Measurements from ENCODE around the gene CD47.

The CD47 gene

DNA sequence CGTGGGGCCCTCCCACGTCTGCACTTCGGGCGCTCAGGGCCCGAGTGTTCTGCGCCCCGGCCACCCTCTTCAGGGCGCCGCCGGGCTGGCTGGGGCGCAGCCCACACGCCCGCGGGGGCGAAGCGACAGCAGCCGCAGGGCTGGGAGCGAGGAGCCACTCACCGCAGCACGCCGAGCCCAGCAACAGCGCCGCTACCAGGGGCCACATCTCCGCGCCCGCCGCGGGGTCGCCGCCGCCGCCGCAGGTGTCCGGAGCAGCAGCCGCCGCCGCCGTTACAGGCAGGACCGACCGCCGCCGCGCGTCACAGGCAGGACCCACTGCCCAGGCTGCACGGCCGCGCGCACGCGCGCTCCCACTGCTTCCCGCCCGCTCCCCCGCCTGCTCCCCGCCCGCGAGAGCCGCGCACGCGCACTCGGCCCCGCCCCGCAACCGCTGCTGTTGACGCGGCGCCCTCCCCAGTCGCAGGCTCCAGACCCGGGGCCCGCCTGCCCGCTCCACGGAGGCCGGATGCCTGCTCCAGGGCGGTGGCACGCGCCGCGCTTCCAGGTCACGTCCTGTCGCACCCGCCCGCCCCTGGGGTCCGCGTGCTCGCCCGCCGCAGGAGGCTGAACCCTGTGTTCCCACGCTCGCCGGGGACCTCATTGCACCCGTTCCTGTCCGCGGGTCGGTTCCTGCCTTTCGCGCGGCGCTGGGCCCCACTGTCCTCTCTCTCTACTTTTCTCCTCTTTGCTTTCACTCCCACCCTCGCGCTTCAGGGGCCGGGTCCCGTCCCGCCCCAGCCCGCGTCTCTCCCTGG lies at the start of gene CD47:
TSS of gene CD47 (minus strand) at position 331 of the 797 bp plus-strand sequence. CDS start at position 208, 123 bp downstream.
- DNase-seq = peak; percentile 86 to 94 (median 93)

DNA sequence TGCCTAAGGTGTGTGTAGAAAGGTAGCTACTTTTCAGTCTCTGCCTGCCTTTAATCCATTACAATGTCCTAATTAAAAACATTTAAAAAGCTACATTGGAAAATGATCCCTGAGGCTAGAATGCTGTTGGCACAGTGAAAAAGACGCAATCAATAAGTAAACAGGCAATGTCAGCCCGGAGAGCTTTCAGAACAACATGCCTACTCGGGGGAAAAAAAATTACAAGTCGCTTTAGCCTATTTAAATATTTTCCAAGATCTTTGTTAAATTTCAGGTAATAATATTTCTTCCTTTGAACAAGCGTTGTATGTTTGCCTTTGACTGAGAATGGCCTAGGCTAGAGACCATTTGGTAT lies 46.6 kb upstream of the CD47 start:
- DNase-seq = peak in 2 of 3 experiments; percentile 59 to 88

DNA sequence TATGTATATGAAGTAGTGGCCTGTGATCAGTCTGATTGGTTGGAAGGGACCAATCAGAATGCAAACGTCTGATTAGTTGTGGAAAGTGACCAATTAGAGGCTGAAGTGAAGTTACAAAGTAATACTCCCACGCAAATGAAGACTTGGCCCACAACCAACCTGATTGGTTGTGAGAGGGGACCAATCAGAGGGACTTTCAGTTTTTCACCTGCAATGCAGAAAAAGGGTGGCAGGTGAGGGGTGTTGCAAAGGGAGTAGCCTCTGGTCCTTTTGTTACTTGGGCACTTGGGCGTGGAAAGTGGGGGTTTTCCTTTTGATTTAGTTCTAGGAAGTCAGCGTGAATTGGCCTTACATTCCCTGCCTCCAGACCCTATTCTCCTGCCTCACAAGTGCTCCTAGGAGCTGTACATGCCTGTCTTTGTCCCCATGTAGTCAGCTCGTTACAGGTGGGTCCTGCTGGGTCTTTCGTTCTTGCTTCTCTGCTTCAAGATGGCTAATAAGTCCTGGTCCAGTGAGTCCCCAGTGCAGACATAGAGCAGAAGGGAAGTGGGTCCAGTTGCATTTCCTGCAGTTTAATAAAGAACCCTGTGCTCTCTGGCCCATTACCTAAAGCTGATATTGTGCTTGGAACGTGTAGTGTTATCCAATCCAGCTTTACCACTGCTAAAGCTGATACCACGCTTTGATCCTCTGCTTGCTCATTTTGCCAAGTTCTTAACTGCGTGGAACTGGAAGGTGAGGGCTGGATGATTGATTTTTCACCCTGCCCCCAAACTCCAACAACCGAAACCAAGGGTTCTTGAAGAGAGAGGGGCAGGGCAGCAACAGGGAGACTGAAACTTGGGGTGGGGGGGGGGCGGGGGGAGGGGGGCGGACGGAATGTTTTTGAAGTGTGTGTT lies 46.0 kb upstream of the CD47 start:
- peak; percentile 26 to 88 (median 62) for DNase-seq

DNA sequence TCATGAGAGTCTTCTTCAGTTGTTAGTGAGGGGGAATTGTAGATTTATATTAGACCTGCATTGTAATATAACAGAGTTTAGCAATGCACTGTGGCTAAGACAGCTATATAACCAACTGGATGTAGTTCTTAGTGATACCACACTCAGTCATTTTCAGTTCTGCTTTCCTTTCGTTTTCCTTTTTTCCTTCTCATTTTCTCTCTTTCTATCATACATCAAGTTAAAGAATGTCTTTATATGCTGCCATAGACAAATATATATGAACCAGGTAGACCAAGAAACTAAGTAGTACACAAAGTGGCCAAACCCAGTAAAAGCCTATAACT lies 43.7 kb upstream of the CD47 start:
- no peak for DNase-seq

- DNase-seq = no peak
Measured at GRCh38 chr3:108133858-108134554, 43.2 kb upstream of the CD47 start.

- no peak for DNase-seq
Measured at GRCh38 chr3:108133048-108133369, 42.2 kb upstream of the CD47 start.

GRCh38 chr3:108131475-108132134 lies 40.8 kb upstream of the CD47 start:
- DNase-seq = no peak

DNA sequence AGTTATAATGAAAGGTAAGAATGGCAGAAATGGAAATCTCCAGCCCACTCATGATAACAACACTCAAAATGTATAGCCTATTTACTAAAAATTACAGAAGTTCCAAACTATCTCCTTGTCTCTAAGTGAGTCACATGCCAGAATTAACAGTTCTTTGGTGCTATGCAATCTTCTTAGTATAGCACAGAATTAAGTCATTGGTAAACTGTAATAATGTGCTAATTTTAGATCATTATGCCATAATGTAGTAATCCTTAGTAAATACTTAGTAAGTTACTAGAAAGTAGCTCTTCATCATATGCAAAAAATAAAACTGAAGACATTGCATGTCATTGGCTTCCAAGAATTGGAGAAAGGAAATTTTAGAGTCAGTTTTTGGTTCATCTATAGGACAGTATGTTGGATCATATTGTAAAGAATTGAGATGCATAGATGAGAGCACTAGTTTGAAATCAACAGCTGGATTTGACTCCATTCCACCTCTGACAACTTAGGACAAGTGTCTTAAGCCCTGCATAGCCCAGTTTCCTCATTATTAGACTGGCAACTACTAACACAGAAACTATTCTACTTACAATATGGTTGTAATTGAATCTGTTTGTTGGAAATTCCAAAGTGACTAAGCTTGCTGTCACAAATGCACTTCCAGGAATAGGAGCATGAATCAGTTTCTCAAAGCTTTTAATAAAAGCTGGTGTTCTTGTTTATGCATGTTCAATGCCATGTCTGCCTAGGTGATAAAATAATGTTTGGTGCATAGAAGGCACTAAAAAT lies 40.1 kb upstream of the CD47 start:
- no peak for DNase-seq

DNA sequence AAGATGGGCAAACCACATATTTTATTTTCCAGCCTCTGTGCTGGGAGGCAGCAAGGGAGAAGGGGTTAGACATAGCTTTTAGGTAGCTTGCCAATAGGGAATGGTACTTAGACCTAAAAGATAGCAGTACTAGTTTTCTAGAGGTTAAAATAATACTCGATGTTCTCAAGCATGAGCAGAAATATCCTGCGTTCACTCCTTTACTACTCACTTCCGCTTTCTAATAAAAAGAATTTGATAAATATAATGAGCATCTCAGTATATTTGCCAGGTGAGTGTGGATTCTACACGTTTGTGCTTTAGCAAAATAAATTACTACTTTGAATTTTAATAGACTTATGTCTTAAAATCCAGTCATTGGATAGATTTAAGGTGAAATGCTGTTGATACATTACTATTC lies 39.4 kb upstream of the CD47 start:
- no peak for DNase-seq

- peak in 1 of 3 experiments; percentile 27 for DNase-seq
Measured at GRCh38 chr3:108127301-108127988, 36.6 kb upstream of the CD47 start.

GRCh38 chr3:108126348-108126747 lies 35.5 kb upstream of the CD47 start:
- DNase-seq = no peak

DNA sequence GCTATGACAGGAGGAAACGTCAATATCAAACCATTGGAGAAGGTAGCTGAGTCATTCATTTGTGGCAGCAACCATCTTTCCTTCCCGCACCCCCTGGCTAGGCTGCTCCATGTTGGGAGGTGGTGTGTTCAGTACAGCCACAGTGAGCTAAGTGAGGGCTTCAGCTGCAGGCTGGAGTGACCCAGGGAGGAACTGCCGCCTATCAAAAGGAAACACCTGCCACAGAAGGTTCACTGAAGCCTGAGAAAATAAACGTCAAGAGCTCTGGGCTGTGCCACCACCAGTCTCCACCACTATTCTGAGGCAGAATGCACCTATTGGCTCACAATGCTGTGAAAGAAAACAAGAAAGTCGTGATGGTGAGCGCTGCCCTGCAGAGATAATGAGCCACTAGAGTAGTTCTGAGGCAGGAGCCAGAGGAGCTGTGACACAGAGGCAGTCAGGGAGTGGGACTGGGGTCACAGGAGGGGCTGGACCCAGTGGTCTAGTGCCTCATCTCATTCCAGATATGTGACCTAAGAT lies 34.8 kb upstream of the CD47 start:
- peak; percentile 80 to 99 (median 95) for DNase-seq

DNA sequence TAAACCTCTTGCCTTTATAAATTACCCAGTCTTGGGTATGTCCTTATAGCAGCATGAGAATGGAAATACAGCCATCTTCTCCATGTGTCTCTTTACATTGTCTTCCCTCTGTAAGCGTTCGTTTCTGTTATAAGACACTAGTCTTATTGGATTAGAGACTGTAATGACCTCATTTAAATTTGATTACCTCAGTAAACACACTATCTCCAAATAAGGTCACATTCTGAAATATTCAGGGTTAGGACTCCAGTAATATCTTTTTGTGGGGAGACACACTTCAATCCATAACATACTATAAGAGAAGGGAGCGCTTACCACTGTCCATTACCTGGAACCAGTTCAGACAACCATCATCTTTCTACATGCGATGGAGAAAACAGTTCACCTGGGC lies 34.3 kb upstream of the CD47 start:
- DNase-seq = no peak

- peak in 2 of 3 experiments; percentile 54 to 80 for DNase-seq
Measured at GRCh38 chr3:108124337-108125152, 33.7 kb upstream of the CD47 start.

DNA sequence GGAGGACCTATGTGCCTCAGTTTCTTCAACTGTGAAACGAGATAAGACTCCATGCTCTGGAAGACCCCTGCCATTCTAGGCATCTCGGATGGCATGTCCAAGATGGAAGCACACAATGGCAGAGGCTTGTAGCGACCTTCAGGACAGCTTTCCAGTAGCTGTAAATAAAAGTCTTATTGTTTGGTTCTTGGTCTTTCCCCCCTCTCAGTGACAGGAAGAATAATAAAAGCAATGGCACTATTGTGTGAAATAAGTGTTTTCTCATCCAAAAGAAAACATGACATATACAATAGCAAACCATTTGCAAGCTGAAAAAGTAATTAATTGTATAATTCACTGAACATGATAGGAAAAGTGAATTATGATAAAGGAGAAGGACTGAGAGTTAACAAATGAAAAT lies 32.5 kb upstream of the CD47 start:
- no peak for DNase-seq

DNA sequence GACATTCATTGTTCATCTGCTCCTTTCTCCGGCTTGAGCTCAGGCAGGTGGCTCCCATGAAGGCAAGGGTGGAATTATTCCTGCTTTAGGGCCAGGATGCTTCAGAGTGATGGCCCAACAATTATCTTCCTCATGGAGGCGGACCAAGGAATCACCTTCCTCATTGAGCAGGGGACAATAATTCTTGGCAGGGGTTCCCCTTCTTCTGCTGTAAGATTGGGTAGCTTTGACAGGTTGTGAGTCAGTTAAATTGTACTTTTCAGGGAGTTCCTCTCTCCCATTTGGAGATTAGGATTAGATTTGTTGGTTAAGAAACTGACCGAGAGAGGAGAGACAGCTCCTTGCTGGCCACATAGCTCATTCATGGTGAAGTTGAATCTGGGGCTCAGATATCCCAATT lies 31.4 kb upstream of the CD47 start:
- DNase-seq = peak in 2 of 3 experiments; percentile 83 to 96

- DNase-seq = no peak
Measured at GRCh38 chr3:108119398-108120104, 28.7 kb upstream of the CD47 start.

GRCh38 chr3:108118038-108118768 lies 27.4 kb upstream of the CD47 start:
- no peak for DNase-seq

DNA sequence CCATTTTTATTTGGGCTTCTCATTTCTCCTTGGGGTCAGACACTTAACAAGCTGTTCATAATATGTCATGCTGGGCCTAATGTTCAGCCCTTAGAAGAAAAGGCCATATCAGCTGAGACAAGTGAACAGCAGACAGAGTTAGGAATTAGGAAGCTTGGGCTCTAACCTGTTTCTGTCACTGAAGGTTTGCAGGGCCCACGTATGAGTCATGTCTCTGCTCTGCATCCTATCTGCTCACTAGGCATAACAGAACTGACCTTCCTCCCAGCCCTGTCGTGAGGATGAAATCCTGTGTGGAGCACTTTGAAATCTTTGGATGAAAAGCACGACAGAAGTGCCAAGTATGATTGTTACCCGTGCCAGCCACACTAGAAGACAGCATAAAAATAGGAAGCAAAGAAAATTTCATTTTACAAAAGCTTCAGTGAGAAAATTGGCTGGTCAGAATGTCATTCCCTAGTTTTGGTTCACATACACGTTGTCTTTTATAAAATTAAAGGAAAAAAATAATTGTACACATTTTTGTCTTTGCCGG lies 26.5 kb upstream of the CD47 start:
- DNase-seq = no peak
